ENCODE measurements around the gene ZNF785.
"Not testable (repeated sequence)": the region's sequence is repeated elsewhere in the genome, so short reads cannot be mapped to it uniquely, and the experiment has no call there.

Gene ZNF785

GRCh38 chr16:30536391-30537024, 49.0 kb downstream of the ZNF785 start:
- not testable (repeated sequence) for DNase-seq

- DNase-seq = no peak
Observed at GRCh38 chr16:30535777-30536190, 49.7 kb downstream of the ZNF785 start.

- DNase-seq = no peak
Observed at GRCh38 chr16:30535106-30535776, 50.3 kb downstream of the ZNF785 start.

GRCh38 chr16:30534368-30535105, 51.0 kb downstream of the ZNF785 start, which contains the start of gene ZNF747:
TSS of gene ZNF747 (minus strand) at chr16:30534858. CDS start at chr16:30534679, 179 bp downstream.
- peak; percentile 51 for DNase-seq

- DNase-seq = no peak
Observed at GRCh38 chr16:30533748-30534367, 51.6 kb downstream of the ZNF785 start.

GRCh38 chr16:30533146-30533522, 52.4 kb downstream of the ZNF785 start:
- DNase-seq = no peak

GRCh38 chr16:30532285-30533145, 53.0 kb downstream of the ZNF785 start:
- DNase-seq = no peak

All from amniotic stem cell (primary cell).